Globus pallidus (tissue), 1 donor: Measurements from ENCODE around the gene NIP7.
"Not testable (repeated sequence)": the region's sequence is repeated elsewhere in the genome, so short reads cannot be mapped to it uniquely, and the experiment has no call there.

Experiments
- DNase-seq: peaks from one replicate; pipeline ENCODE4 v3.0.0-alpha.2; 2015; ENCODE audit warnings: low spot score

The NIP7 gene

DNA sequence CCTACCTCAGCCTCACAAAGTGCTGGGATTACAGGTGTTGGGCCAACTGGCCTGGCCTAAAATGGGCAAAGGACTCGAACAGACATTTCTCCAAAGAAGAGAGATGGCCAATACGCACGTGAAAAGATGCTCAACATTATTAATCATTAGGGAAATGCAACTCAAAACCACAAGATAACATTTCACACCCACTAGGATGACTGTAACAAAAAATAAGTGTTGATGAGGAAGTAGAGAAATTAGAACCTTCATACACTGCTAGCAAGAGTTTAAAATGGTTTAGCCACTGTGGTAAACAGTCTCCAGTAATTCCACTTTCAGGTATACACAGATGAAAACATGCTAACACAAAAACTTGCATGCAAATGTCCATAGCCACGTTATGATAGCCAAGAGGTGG, 6.4 kb downstream of the NIP7 start:
- DNase-seq = no peak

GRCh38 chr16:69346683-69347082, 7.1 kb downstream of the NIP7 start:
- DNase-seq = no peak

DNA sequence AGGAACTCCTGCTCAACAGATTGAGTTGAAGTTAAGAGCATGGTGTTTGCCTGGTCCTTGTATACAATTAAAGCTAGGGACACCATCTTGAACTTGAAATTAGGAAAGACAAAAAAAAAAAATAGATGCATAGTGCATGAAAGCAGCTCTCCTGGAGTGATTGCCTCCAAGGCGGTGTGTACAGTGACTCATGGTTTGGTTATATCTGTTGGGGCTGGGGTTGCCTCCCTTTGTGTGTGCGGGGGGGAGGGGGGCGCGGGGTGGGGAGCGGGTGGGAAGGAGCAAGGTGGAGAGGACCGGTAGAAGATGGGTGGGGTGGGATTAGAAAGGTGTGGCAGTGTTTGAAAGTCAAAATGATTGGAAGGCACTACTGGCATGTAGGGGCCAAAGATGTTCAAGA, 8.7 kb downstream of the NIP7 start:
- DNase-seq = no peak

DNA sequence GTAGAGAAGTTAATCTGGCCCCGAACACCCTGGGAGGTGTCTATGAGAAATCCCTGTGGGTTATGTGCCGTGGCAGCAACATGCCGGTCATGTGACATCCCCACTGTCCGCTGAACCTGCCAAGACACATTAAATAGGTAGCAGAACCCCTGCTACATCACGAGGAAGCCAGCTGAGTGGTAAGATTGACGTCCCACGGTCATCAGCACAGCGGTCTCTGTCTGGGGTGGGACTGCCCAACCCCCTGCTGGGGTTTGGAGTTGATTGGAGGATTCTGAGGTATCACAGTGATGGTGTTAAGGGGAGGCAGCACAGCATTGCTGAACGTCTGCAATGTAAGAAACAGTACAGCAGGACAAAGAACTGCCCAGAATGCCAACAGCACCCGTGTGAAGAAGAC, 10.0 kb downstream of the NIP7 start:
- no peak for DNase-seq

- no peak for DNase-seq
These were observed 11.1 kb downstream of the NIP7 start for GRCh38 chr16:69350536-69351133.

DNA sequence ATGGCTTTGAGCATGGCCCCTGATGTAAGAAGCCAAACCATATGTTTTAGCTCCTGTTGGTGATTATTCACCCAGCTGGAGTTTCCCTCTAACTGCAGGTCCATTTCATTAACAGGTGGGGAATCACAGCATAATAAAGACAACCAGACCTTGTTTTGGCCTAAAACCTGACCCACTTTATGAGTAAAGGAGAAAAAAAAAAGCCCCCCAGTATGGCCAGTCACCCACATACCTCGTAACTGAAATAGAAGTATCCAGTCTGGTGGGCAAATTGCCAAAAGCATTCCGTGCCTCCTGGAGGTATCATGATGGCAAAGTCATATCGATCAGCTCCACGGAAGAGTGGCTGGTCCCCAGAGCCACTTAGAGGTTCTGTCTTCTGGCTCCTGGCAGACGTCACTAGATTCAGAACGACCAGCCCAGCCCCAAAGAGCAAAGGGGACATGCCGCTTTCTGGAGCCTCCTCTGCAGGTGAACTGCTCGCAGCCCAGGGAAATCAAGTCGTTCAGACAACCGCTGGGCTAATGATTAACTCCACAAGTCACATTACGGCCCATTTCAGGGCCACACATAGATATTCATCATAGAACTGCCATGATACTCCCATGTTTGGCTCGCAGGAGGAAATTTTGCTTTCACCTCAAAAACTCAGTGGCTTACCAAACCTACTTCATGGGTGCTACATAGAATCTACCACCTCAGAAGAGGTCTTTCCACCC, 11.9 kb downstream of the NIP7 start, which contains the start of gene TMED6:
TSS of gene TMED6 (minus strand) at position 478 of the 719 bp plus-strand sequence. CDS start at position 445, 33 bp downstream.
- no peak for DNase-seq

DNA sequence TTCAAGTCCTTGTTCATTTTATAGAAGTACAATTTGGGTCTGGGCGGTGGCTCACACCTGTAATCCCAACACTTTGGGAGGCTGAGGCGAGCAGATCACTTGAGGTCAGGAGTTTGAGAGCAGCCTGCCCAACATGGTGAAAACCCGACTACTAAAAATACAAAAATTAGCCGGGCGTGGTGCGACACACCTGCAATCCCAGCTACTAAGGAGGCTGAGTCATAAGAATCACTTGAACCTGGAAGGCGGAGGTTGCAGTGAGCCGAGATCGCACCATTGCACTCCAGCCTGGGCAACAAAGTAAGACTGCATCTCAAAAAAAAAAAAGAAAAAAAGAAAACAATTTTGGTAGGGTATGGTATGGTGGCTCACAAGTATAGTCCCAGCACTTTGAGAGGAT, 20.5 kb downstream of the NIP7 start:
- not testable (repeated sequence) for DNase-seq

DNA sequence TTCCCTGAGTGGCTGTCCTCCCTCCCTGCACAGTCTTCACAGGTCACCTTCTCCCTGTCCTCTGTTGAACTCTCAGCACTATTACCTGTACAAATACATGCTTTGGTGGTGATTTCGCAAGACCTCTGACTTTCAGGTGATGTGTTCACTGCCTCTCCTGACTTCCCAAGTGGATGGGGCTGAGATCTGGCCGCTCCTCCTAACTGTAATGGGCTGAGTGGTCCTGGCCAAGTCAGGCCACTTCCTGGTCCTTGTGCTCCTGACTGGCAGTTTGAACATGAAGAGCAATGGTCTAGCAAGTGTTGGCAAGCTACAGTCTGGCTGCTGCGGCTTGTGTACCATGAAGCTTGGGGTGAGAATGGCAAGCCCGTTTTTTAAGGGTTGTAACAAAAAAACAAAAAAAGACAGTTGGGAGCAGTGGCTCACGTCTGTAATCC, 23.7 kb downstream of the NIP7 start:
- no peak for DNase-seq

DNA sequence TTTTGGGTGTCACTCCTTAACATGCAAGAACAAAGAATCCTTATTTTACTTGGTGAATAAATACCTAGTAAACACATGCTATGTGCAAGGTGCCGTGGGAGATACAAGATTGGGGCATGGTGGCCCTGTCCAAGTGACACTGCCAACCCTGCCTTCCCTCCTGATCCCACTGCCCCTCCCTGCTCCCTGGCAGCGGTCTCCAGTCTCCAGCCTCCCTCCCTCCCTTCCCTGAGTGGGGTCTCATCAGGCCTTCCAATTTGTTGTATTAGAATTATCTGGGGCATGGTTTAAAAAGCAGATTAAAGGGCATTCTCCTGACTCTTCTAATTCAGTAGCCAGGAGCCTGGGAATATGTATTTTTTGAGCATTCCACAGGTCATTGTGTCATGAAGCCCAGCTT, 24.5 kb downstream of the NIP7 start:
- DNase-seq = no peak

GRCh38 chr16:69365901-69366300, 26.3 kb downstream of the NIP7 start:
- DNase-seq = no peak

GRCh38 chr16:69366431-69366830, 26.9 kb downstream of the NIP7 start:
- DNase-seq = no peak

DNA sequence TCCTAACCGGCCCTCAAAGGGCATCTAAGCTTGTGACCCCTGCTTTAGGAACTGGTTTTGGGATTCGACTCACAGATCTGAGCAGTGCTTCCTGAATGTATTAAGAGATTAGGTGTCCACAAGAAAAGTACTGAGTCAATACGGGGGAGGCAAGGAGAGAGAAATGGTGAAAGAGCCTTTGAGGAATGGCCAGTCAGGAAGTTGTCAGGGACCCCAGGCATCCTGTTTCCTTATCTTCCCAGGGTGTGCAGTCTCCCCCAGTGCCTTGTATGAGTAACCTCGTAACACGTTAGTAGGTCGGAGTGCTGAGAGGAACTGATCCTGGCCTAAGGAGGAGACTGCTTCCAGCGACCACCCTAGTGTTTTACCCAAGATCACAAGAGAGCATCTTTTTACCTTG, 28.4 kb downstream of the NIP7 start:
- DNase-seq = no peak

DNA sequence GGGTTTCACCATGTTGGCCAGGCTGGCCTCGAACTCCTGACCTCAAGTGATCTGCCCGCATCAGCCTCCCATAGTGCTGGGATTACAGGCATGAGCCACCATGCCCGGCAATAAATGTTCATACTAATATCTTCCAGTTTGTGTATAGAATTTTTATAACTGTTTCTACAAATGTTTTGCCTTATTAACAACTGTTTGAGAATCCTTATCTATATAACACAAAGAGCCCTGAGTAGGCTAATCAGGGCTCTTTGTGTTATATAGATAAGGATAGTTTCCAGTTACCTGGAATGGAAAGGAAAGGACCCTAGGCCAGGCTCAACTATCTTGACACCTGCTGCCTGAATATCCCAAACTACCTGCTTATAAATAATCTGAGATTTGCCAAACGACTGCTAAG, 29.3 kb downstream of the NIP7 start:
- no peak for DNase-seq

- DNase-seq = no peak
These were observed 32.0 kb downstream of the NIP7 start for GRCh38 chr16:69371564-69371963.

- DNase-seq = no peak
These were observed 33.4 kb downstream of the NIP7 start for GRCh38 chr16:69373019-69373418.

DNA sequence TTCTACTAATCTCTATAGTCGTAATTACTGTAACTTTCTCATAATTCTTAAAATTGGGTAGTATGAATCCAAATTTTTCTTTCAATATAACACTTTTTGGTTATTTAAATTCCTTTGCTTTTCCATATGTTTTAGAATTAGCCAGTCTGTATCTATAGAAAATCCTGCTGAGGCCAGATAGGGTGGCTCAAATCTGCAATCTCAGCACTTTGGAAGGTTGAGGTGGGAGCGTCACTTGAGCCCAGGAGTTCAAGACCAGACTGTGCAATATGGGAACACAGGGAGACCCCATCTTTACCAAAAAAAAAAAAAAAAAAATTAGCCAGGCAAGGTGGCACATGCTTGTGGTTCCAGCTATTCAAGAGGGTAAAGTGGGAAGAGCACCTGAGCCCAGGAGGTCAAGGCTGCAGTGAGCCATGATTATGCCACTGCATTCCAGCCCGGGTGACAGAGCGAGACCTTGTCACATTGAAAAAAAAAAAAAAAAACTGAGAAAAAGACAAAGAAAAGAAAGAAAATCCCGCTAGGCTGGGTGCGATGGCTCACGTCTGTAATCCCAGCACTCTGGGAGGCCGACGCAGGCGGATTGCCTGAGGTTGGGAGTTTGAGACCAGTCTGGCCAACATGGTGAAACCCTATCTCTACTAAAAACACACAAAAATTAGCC, 37.0 kb downstream of the NIP7 start:
- DNase-seq = no peak

GRCh38 chr16:69378036-69378435, 38.5 kb downstream of the NIP7 start:
- DNase-seq = no peak

DNA sequence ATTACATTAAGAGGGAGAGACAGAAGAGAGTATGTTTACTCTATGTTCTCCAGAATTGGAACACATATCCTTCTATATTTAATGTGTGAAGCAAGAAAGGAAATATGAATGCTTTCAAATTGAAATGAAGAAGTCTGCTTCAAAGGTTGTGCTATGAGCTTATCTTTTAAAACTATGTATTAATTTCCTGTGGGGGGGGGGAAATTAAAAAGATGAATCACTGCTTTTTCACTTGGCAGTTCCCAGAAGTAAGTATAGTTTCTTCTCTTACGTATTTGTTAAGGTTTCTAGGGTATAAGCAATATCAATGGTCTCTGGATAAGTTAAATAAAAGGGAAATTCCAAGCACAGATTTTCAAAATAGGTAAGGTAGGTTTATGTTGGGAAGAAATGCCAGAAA, 39.2 kb downstream of the NIP7 start:
- DNase-seq = no peak

GRCh38 chr16:69381231-69381630, 41.7 kb downstream of the NIP7 start:
- no peak for DNase-seq

DNA sequence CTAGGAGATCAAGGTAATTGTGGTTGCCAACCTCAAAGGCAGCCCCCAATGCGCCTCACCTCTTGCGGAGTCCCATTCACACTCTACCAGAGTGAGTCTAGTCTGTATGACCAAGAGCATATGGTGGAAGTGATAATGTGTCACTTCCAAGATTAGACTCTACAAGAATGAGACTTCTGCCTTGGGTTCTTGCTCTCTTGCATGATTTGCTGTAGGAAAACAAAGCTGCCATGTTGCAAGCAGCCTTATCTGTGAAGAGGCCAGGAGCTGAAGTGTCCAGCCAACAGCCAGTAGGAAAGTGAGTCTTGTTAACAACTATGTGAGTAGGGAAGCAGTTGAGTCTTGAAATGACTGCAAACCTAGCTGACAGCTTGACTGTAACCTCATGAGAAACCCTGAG, 42.8 kb downstream of the NIP7 start:
- DNase-seq = no peak

DNA sequence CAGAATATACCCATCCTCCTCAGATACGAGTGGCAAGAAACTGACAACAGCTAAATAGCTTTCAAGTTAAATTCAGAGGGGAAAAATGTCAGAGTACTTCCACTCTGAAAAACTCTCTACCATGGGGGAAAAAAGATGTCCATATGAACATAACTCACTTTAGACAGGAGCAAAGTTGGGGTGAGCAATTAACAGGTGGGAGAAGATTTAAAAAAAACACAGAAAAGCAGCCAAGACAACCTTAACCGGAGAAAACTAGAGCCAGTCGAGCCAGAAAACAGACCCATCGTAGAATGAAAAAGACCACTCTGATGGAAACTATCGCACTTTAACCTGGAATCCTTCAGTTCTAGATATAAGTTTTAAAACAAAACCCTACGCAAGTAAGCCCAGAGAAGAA, 45.4 kb downstream of the NIP7 start:
- DNase-seq = no peak

DNA sequence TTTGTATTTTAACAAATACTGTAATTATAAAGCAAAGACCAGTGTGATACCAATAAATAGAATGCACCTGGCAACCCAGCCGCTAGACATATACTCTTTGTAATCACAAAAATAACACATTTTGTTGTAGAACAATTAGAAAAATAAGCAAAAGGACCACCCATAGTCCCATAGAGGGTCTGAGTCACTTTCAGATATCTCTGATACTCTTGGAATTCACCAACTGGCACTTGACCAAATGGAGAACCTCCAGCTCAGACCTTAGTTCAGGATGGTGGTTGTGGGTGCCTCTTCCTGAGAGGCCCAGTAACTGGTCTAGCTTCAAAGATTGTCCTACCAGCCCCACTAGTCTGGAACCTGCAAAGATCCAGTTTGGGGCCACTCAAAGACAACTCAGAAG, 47.0 kb downstream of the NIP7 start:
- DNase-seq = no peak
